Embryonic facial prominence (tissue), 1 donor: Measurements from ENCODE around the gene SPRR2D.
"Not testable (repeated sequence)": the region's sequence is repeated elsewhere in the genome, so short reads cannot be mapped to it uniquely, and the experiment has no call there.

ENCODE experiments used
- DNase-seq: peaks from one replicate; pipeline ENCODE4 v3.0.0-alpha.2; 2016; ENCODE audit errors: extremely low spot score

Gene SPRR2D

GRCh38 chr1:153011235-153011758, 29.6 kb downstream of the SPRR2D start:
- not testable (repeated sequence) for DNase-seq

GRCh38 chr1:153001382-153001781, 39.5 kb downstream of the SPRR2D start, which contains the start of gene SPRR3:
Gene SPRR3 (plus strand): TSS chr1:153001749. CDS start chr1:153003021, 1,272 bp downstream.
- no peak for DNase-seq

GRCh38 chr1:153000294-153000693, 40.6 kb downstream of the SPRR2D start:
- no peak for DNase-seq

- DNase-seq, result no peak
Measured at GRCh38 chr1:152999818-153000217, 41.1 kb downstream of the SPRR2D start.

GRCh38 chr1:152998476-152998875, 42.4 kb downstream of the SPRR2D start:
- no peak for DNase-seq

- DNase-seq, result no peak
Measured at GRCh38 chr1:152997901-152998300, 43.0 kb downstream of the SPRR2D start.

GRCh38 chr1:152996633-152997400, 44.1 kb downstream of the SPRR2D start:
- DNase-seq, result no peak

GRCh38 chr1:152995842-152996241, 45.1 kb downstream of the SPRR2D start:
- DNase-seq, result no peak

GRCh38 chr1:152993186-152993585, 47.7 kb downstream of the SPRR2D start:
- no peak for DNase-seq
